HEK293 (cell line): ENCODE data around the gene CXorf58.

Source experiments
- BCL11B ChIP-seq: fragments of 450-650 bp; formaldehyde crosslinking; IDR thresholded peaks from 2 replicates; pipeline ENCODE4 v1.5.1; 2016; ENCODE audit warnings: low read depth, missing biosample characterization, missing genetic modification characterization
- BCL6B ChIP-seq: fragments of 450-650 bp; formaldehyde crosslinking; IDR thresholded peaks from 2 replicates; pipeline ENCODE4 v1.5.1; 2017; ENCODE audit warnings: missing biosample characterization, missing genetic modification characterization
- HOXC10 ChIP-seq: sonication (generic); formaldehyde crosslinking; IDR thresholded peaks from 2 replicates; pipeline ENCODE4 v1.8.1; 2023; ENCODE audit warnings: mild to moderate bottlenecking, missing genetic modification reagents
- KLF16 ChIP-seq: fragments of 450-650 bp; formaldehyde crosslinking; IDR thresholded peaks from 2 replicates; pipeline ENCODE4 v1.5.1; 2017; ENCODE audit warnings: missing biosample characterization, missing genetic modification characterization
- PRDM10 ChIP-seq: fragments of 450-650 bp; formaldehyde crosslinking; IDR thresholded peaks from 2 replicates; pipeline ENCODE4 v1.5.1; 2016; ENCODE audit warnings: missing biosample characterization, missing genetic modification characterization
- PRDM2 ChIP-seq: fragments of 450-650 bp; formaldehyde crosslinking; IDR thresholded peaks from 2 replicates; pipeline ENCODE4 v1.5.1; 2016; ENCODE audit warnings: missing biosample characterization, missing genetic modification characterization, borderline replicate concordance
- SCRT2 ChIP-seq: fragments of 450-650 bp; formaldehyde crosslinking; IDR thresholded peaks from 2 replicates; pipeline ENCODE4 v1.5.1; 2016; ENCODE audit warnings: missing biosample characterization, missing genetic modification characterization
- SETDB1 ChIP-seq: IDR thresholded peaks from one replicate; pipeline ENCODE4 v1.6.1; 2017; ENCODE audit warnings: mild to moderate bottlenecking, low read length, moderate library complexity, mixed read lengths; ENCODE audit not compliant: insufficient read length
- SP7 ChIP-seq: fragments of 450-650 bp; formaldehyde crosslinking; IDR thresholded peaks from 2 replicates; pipeline ENCODE4 v1.5.1; 2016; ENCODE audit warnings: missing biosample characterization, missing genetic modification characterization
- TCF7L2 ChIP-seq: IDR thresholded peaks from 2 replicates; pipeline ENCODE4 v1.6.1; 2011; ENCODE audit warnings: low read depth, mild to moderate bottlenecking, inconsistent platforms, low read length, moderate library complexity, borderline replicate concordance
- ZNF121 ChIP-seq: fragments of 450-650 bp; formaldehyde crosslinking; IDR thresholded peaks from 2 replicates; pipeline ENCODE4 v1.5.1; 2016; ENCODE audit warnings: missing biosample characterization, missing genetic modification characterization
- ZNF140 ChIP-seq: fragments of 450-650 bp; formaldehyde crosslinking; IDR thresholded peaks from 2 replicates; pipeline ENCODE4 v1.5.1; 2016; ENCODE audit warnings: missing biosample characterization, missing genetic modification characterization
- ZNF202 ChIP-seq: fragments of 450-650 bp; formaldehyde crosslinking; IDR thresholded peaks from 2 replicates; pipeline ENCODE4 v1.5.1; 2016; ENCODE audit warnings: missing biosample characterization, missing genetic modification characterization, borderline replicate concordance
- ZNF280D ChIP-seq: fragments of 450-650 bp; formaldehyde crosslinking; IDR thresholded peaks from 2 replicates; pipeline ENCODE4 v1.5.1; 2016; ENCODE audit warnings: missing biosample characterization, missing genetic modification characterization
- ZNF292 ChIP-seq: fragments of 450-650 bp; formaldehyde crosslinking; IDR thresholded peaks from 2 replicates; pipeline ENCODE4 v1.5.1; 2016; ENCODE audit warnings: low read depth, missing biosample characterization, missing genetic modification characterization, borderline replicate concordance
- ZNF311 ChIP-seq: fragments of 450-650 bp; formaldehyde crosslinking; IDR thresholded peaks from 2 replicates; pipeline ENCODE4 v1.5.1; 2017; ENCODE audit warnings: missing biosample characterization, missing genetic modification characterization, borderline replicate concordance
- ZNF394 ChIP-seq: fragments of 450-650 bp; formaldehyde crosslinking; IDR thresholded peaks from 2 replicates; pipeline ENCODE4 v1.5.1; 2016; ENCODE audit warnings: missing biosample characterization, missing genetic modification characterization, mild to moderate bottlenecking, moderate library complexity, borderline replicate concordance
- ZNF398 ChIP-seq: fragments of 450-650 bp; formaldehyde crosslinking; IDR thresholded peaks from 2 replicates; pipeline ENCODE4 v1.5.1; 2017; ENCODE audit warnings: missing biosample characterization, missing genetic modification characterization
- ZNF423 ChIP-seq: fragments of 450-650 bp; formaldehyde crosslinking; IDR thresholded peaks from 2 replicates; pipeline ENCODE4 v1.5.1; 2016; ENCODE audit warnings: missing biosample characterization, missing genetic modification characterization
- ZNF449 ChIP-seq: fragments of 450-650 bp; formaldehyde crosslinking; IDR thresholded peaks from 2 replicates; pipeline ENCODE4 v1.5.1; 2017; ENCODE audit warnings: missing biosample characterization, mild to moderate bottlenecking, missing genetic modification characterization, moderate library complexity
- ZNF555 ChIP-seq: fragments of 450-650 bp; formaldehyde crosslinking; conservative IDR thresholded peaks from 2 replicates; pipeline ENCODE4 v1.5.1; 2017; ENCODE audit warnings: missing biosample characterization, mild to moderate bottlenecking, missing genetic modification characterization, inconsistent platforms
- ZNF701 ChIP-seq: fragments of 450-650 bp; formaldehyde crosslinking; IDR thresholded peaks from 2 replicates; pipeline ENCODE4 v1.5.1; 2016; ENCODE audit warnings: missing biosample characterization, missing genetic modification characterization
- ZNF747 ChIP-seq: fragments of 450-650 bp; formaldehyde crosslinking; IDR thresholded peaks from 2 replicates; pipeline ENCODE4 v1.5.1; 2016; ENCODE audit warnings: missing biosample characterization, missing genetic modification characterization

CXorf58 gene

GRCh38 chrX:23944234-23944633, 36.4 kb downstream of the CXorf58 start (continued):
- no peak for TF ChIP-seq ZNF292 (tag by site-specific recombination)
- TF ChIP-seq ZNF121 (tag by site-specific recombination) = no peak
- TF ChIP-seq ZNF701 (tag by site-specific recombination) = no peak
- no peak for TF ChIP-seq ZNF555 (tag by site-specific recombination)
- TF ChIP-seq ZNF140 (tag by site-specific recombination) = no peak
- TF ChIP-seq ZNF280D (tag by site-specific recombination) = no peak
- TF ChIP-seq ZNF202 = no peak
- TF ChIP-seq SP7 (tag by site-specific recombination) = peak; percentile 68; the same call in 1 of the 2 replicates
- no peak for TF ChIP-seq BCL11B (tag by site-specific recombination)
- TF ChIP-seq SETDB1 = no peak
- no peak; the same call in 1 of the 2 replicates for TF ChIP-seq ZNF394 (tag by site-specific recombination)
- TF ChIP-seq ZNF747 (tag by site-specific recombination) = no peak
- TF ChIP-seq PRDM2 (tag by site-specific recombination) = no peak
- TF ChIP-seq ZNF311 (tag by site-specific recombination) = no peak
- TF ChIP-seq TCF7L2 = peak; percentile 97
- TF ChIP-seq ZNF398 = peak; percentile 53
- TF ChIP-seq HOXC10 (CRISPR knock-in tag) = no peak
- no peak for TF ChIP-seq BCL6B (tag by site-specific recombination)
- no peak for TF ChIP-seq SCRT2 (tag by site-specific recombination)
- TF ChIP-seq ZNF423 (tag by site-specific recombination) = no peak
- no peak for TF ChIP-seq KLF16 (tag by site-specific recombination)
- TF ChIP-seq PRDM10 (tag by site-specific recombination) = no peak
- peak; percentile 38; the same call in 1 of the 2 replicates for TF ChIP-seq ZNF449 (tag by site-specific recombination)
